IPS-NIHi7 (cell line): ENCODE data around the gene PUS3.
A peak's percentile ranks its signal among the peaks of the same experiment; 100 is the strongest.
"Not testable (repeated sequence)": the region's sequence is repeated elsewhere in the genome, so short reads cannot be mapped to it uniquely, and the experiment has no call there.

ENCODE experiments used
- DNase-seq: peaks from one replicate; pipeline ENCODE4 v3.0.0; 2012; ENCODE audit warnings: mixed read lengths; ENCODE audit errors: extremely low spot score

The PUS3 gene

GRCh38 chr11:125871391-125872137 lies 31.4 kb downstream of the PUS3 start:
- DNase-seq = peak; percentile 70

GRCh38 chr11:125869521-125869920 lies 33.5 kb downstream of the PUS3 start:
- DNase-seq = no peak

- not testable (repeated sequence) for DNase-seq
Measured at GRCh38 chr11:125865354-125865753, 37.7 kb downstream of the PUS3 start.

- not testable (repeated sequence) for DNase-seq
Measured at GRCh38 chr11:125862786-125863185, 40.2 kb downstream of the PUS3 start.

- DNase-seq = not testable (repeated sequence)
Measured at GRCh38 chr11:125857670-125858069, 45.3 kb downstream of the PUS3 start.

GRCh38 chr11:125846188-125846587 lies 56.8 kb downstream of the PUS3 start:
- no peak for DNase-seq
